Effector CD4-positive, alpha-beta T cell (primary cell): ENCODE measurements around the gene ADM2.

ENCODE experiments used
- DNase-seq: peaks from one replicate; pipeline ENCODE4 v3.0.0-alpha.2; 2020

Gene ADM2

GRCh38 chr22:50485221-50486131 lies 4.1 kb downstream of the ADM2 start:
- no peak for DNase-seq

GRCh38 chr22:50486561-50487289 lies 5.4 kb downstream of the ADM2 start, which contains the start of gene MIOX:
MIOX (plus strand) TSS chr22:50486859; CDS start chr22:50486898, 39 bp downstream.
- DNase-seq, result no peak

- no peak for DNase-seq
Measured at GRCh38 chr22:50487290-50488005, 6.1 kb downstream of the ADM2 start.

GRCh38 chr22:50488006-50488677 lies 6.8 kb downstream of the ADM2 start:
- DNase-seq, result no peak

GRCh38 chr22:50488886-50489285 lies 7.5 kb downstream of the ADM2 start:
- DNase-seq, result no peak

- DNase-seq, result no peak
Measured at GRCh38 chr22:50489363-50490243, 8.3 kb downstream of the ADM2 start.

GRCh38 chr22:50490531-50491308 lies 9.4 kb downstream of the ADM2 start:
- DNase-seq, result no peak

- no peak for DNase-seq
Measured at GRCh38 chr22:50497093-50497492, 15.8 kb downstream of the ADM2 start.

GRCh38 chr22:50498322-50498890 lies 17.1 kb downstream of the ADM2 start:
- peak; percentile 54 for DNase-seq

GRCh38 chr22:50500452-50500851 lies 19.1 kb downstream of the ADM2 start:
- DNase-seq, result no peak

- no peak for DNase-seq
Measured at GRCh38 chr22:50502096-50502495, 20.8 kb downstream of the ADM2 start.

- DNase-seq, result no peak
Measured at GRCh38 chr22:50502628-50503474, 21.5 kb downstream of the ADM2 start.

GRCh38 chr22:50503475-50504145 lies 22.3 kb downstream of the ADM2 start:
- DNase-seq, result no peak

GRCh38 chr22:50504369-50505211 lies 23.2 kb downstream of the ADM2 start:
- DNase-seq, result no peak

- no peak for DNase-seq
Measured at GRCh38 chr22:50505276-50505775, 24.0 kb downstream of the ADM2 start.

GRCh38 chr22:50505776-50506610 lies 24.6 kb downstream of the ADM2 start:
- no peak for DNase-seq
